HCT116 (cell line): ENCODE measurements around the gene ABCD1.
"Not testable (repeated sequence)": the region's sequence is repeated elsewhere in the genome, so short reads cannot be mapped to it uniquely, and the experiment has no call there.

Experiments used
- CEBPB ChIP-seq: IDR thresholded peaks from 2 replicates; pipeline ENCODE4 v1.6.1; 2012; ENCODE audit warnings: low read depth
- EZH2 ChIP-seq: fragments of 200-600 bp; sonication (generic); IDR thresholded peaks from 2 replicates; pipeline ENCODE4 v1.6.1; 2017; ENCODE audit warnings: antibody characterized with exemption, mixed run types
- EZH2phosphoT487 ChIP-seq: fragments of 200-600 bp; IDR thresholded peaks from 2 replicates; pipeline ENCODE4 v1.6.1; 2018; ENCODE audit warnings: antibody characterized with exemption, borderline replicate concordance
- FOSL1 ChIP-seq: IDR thresholded peaks from 2 replicates; pipeline ENCODE4 v1.6.1; 2012; ENCODE audit warnings: low read depth
- JUND ChIP-seq: IDR thresholded peaks from 2 replicates; pipeline ENCODE4 v1.6.1; 2012
- POLR2A ChIP-seq: IDR thresholded peaks from 2 replicates; pipeline ENCODE4 v1.7.0; 2011; ENCODE audit warnings: borderline replicate concordance; ENCODE audit not compliant: insufficient read depth, insufficient read length; ENCODE audit errors: extremely low read depth
- POLR2AphosphoS5 ChIP-seq: IDR thresholded peaks from 2 replicates; pipeline ENCODE4 v1.6.1; 2011; ENCODE audit warnings: mild to moderate bottlenecking, low read depth, low read length, moderate library complexity
- YY1 ChIP-seq: IDR thresholded peaks from 2 replicates; pipeline ENCODE4 v1.6.1; 2011; ENCODE audit warnings: low read length, low read depth, moderate library complexity, mild to moderate bottlenecking; ENCODE audit not compliant: insufficient replicate concordance; ENCODE audit errors: extremely low read depth
- TF ChIP-seq, protein P1 (sequence below): IDR thresholded peaks from 2 replicates; pipeline ENCODE4 v1.6.1; 2012; ENCODE audit warnings: low read depth
- TF ChIP-seq, protein P2 (sequence below), 3 experiments: fragments of 200-600 bp in 1 of 3; sonication (generic) in 1 of 3; IDR thresholded peaks in 2 of 3; conservative IDR thresholded peaks in 1 of 3; 2 replicates each; pipeline ENCODE4 v1.5.1; 2012 to 2017; ENCODE audit warnings: low read depth in 2 of 3, low read length in 2 of 3, antibody characterized with exemption in 1 of 3, borderline replicate concordance in 1 of 3, control low read depth in 1 of 3, mild to moderate bottlenecking in 1 of 3, mixed read lengths in 1 of 3, mixed run types in 1 of 3, moderate library complexity in 1 of 3; ENCODE audit not compliant: insufficient read depth in 1 of 3
- TF ChIP-seq, protein P3 (sequence below): IDR thresholded peaks from 2 replicates; pipeline ENCODE4 v1.6.1; 2012
- TF ChIP-seq, protein P4 (sequence below): IDR thresholded peaks from 2 replicates; pipeline ENCODE4 v1.6.1; 2012

DNA sequence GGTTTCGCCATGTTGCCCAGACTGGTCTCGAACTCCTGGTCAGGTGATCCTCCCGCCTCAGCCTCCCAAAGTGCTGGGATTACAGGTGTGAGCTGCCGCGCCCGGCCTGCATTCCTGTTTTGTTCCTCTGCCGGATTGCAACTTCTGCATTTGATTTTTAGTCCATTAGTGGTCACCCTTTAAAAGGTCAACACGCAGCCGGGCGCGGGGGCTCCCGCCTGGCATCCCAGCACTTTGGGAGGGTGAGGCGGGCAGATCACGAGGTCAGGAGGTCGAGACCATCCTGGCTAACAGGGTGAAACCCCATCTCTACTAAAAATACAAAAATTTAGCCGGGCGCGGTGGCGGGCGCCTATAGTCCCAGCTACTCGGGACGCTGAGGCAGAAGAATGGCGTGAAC is 5.5 kb downstream of the ABCD1 start:
- TF ChIP-seq, protein P1, sequence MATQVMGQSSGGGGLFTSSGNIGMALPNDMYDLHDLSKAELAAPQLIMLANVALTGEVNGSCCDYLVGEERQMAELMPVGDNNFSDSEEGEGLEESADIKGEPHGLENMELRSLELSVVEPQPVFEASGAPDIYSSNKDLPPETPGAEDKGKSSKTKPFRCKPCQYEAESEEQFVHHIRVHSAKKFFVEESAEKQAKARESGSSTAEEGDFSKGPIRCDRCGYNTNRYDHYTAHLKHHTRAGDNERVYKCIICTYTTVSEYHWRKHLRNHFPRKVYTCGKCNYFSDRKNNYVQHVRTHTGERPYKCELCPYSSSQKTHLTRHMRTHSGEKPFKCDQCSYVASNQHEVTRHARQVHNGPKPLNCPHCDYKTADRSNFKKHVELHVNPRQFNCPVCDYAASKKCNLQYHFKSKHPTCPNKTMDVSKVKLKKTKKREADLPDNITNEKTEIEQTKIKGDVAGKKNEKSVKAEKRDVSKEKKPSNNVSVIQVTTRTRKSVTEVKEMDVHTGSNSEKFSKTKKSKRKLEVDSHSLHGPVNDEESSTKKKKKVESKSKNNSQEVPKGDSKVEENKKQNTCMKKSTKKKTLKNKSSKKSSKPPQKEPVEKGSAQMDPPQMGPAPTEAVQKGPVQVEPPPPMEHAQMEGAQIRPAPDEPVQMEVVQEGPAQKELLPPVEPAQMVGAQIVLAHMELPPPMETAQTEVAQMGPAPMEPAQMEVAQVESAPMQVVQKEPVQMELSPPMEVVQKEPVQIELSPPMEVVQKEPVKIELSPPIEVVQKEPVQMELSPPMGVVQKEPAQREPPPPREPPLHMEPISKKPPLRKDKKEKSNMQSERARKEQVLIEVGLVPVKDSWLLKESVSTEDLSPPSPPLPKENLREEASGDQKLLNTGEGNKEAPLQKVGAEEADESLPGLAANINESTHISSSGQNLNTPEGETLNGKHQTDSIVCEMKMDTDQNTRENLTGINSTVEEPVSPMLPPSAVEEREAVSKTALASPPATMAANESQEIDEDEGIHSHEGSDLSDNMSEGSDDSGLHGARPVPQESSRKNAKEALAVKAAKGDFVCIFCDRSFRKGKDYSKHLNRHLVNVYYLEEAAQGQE, result not testable (repeated sequence)
- TF ChIP-seq, protein P2, sequence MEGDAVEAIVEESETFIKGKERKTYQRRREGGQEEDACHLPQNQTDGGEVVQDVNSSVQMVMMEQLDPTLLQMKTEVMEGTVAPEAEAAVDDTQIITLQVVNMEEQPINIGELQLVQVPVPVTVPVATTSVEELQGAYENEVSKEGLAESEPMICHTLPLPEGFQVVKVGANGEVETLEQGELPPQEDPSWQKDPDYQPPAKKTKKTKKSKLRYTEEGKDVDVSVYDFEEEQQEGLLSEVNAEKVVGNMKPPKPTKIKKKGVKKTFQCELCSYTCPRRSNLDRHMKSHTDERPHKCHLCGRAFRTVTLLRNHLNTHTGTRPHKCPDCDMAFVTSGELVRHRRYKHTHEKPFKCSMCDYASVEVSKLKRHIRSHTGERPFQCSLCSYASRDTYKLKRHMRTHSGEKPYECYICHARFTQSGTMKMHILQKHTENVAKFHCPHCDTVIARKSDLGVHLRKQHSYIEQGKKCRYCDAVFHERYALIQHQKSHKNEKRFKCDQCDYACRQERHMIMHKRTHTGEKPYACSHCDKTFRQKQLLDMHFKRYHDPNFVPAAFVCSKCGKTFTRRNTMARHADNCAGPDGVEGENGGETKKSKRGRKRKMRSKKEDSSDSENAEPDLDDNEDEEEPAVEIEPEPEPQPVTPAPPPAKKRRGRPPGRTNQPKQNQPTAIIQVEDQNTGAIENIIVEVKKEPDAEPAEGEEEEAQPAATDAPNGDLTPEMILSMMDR (IDR thresholded peaks at IDR 0.05 in 2 of 3, conservative IDR thresholded peaks at IDR 0.05 in 1 of 3; ENCODE audit: borderline replicate concordance in 1 of 3, insufficient read depth in 1 of 3, low read depth in 2 of 3, low read length in 2 of 3), result not testable (repeated sequence)
- not testable (repeated sequence) for TF ChIP-seq POLR2A, EZH2, EZH2phosphoT487, FOSL1, JUND, POLR2AphosphoS5, CEBPB, YY1
- TF ChIP-seq, protein P3, sequence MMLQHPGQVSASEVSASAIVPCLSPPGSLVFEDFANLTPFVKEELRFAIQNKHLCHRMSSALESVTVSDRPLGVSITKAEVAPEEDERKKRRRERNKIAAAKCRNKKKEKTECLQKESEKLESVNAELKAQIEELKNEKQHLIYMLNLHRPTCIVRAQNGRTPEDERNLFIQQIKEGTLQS, result not testable (repeated sequence)
- TF ChIP-seq, protein P4, sequence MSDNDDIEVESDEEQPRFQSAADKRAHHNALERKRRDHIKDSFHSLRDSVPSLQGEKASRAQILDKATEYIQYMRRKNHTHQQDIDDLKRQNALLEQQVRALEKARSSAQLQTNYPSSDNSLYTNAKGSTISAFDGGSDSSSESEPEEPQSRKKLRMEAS, result not testable (repeated sequence)
